GM18951 (cell line): Measurements from ENCODE around the gene SORCS2.

Experiments
- POLR2A ChIP-seq: IDR thresholded peaks from 4 replicates; pipeline ENCODE4 v1.6.1; 2011; ENCODE audit warnings: mild to moderate bottlenecking; ENCODE audit not compliant: insufficient read length, insufficient read depth; ENCODE audit errors: extremely low read depth
- in situ Hi-C: fragments of 300-500 bp; cut with MboI; formaldehyde crosslinking; loops from one replicate; pipeline ENCODE4 v1.12.0; 2022; ENCODE audit warnings: low sequenced_read_pairs, mixed read lengths, inconsistent platforms; ENCODE audit not compliant: unreplicated experiment

SORCS2 gene

GRCh38 chr4:7299010-7299907 lies 106.9 kb downstream of the SORCS2 start:
- TF ChIP-seq POLR2A: no peak
- in situ Hi-C loops: no loop called here

- in situ Hi-C loops: no loop called here
- no peak for TF ChIP-seq POLR2A
Measured at GRCh38 chr4:7299908-7300710, 107.8 kb downstream of the SORCS2 start.

GRCh38 chr4:7300711-7301095 lies 108.4 kb downstream of the SORCS2 start:
- no peak for TF ChIP-seq POLR2A

GRCh38 chr4:7301126-7301785 lies 108.9 kb downstream of the SORCS2 start:
- no peak for TF ChIP-seq POLR2A
- in situ Hi-C loops: no loop called here

More at GRCh38 chr4:7300711-7301095, 108.4 kb downstream of the SORCS2 start:
- in situ Hi-C loops: no loop called here

GRCh38 chr4:7301846-7302630 lies 109.7 kb downstream of the SORCS2 start:
- in situ Hi-C loops: no loop called here
- no peak for TF ChIP-seq POLR2A

GRCh38 chr4:7302781-7303404 lies 110.6 kb downstream of the SORCS2 start:
- TF ChIP-seq POLR2A: no peak
- in situ Hi-C loops: no loop called here

- in situ Hi-C loops: no loop called here
- no peak for TF ChIP-seq POLR2A
Measured at GRCh38 chr4:7303561-7303960, 111.2 kb downstream of the SORCS2 start.

- TF ChIP-seq POLR2A: no peak
- in situ Hi-C loops: no loop called here
Measured at GRCh38 chr4:7304436-7304835, 112.1 kb downstream of the SORCS2 start.

GRCh38 chr4:7306021-7306965 lies 114.0 kb downstream of the SORCS2 start:
- TF ChIP-seq POLR2A: no peak
- in situ Hi-C loops: no loop called here

GRCh38 chr4:7306986-7307385 lies 114.6 kb downstream of the SORCS2 start:
- no peak for TF ChIP-seq POLR2A
- in situ Hi-C loops: no loop called here

- in situ Hi-C loops: no loop called here
- no peak for TF ChIP-seq POLR2A
Measured at GRCh38 chr4:7307394-7308099, 115.2 kb downstream of the SORCS2 start.
